ENCODE data around the gene NEU1. TPM values are rescaled to one million over a fixed set of nuclear protein-coding genes. Genes with fewer than 3 reads are reported as not detected.
A peak's percentile ranks its signal among the peaks of the same experiment; 100 is the strongest.
"Not testable (repeated sequence)": the region's sequence is repeated elsewhere in the genome, so short reads cannot be mapped to it uniquely, and the experiment has no call there.

NEU1 gene
- polyA plus RNA-seq, 1 donor = 174 TPM

DNA sequence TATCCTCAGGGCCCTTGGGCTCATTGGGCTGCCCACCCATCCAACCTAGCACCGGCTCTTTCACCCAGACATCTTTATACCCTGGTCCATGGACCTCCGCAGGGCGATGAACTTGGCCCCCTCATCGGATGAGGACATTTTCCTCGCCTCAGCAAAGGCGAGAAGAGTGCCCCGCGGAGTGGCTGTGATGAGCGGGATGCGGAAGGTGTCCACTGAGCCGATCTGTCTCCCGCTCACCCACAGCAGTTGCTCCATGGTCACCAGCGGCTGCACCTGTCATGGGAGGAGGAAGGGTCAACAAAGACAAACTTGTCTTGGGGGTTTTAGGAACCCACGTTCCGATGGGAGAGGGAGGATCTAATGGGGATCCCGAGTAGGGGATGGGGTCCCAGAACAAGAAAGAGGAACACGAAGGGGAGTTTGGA is 690 bp downstream of the NEU1 start:
- H3K36me3 ChIP-seq (ENCODE audit: control insufficient read depth, insufficient read depth, low read length) = peaks cover 59% of the 10 kb centered on the region
- peak in 1 of 2 donors; percentile 25 for DNase-seq
- H3K4me1 ChIP-seq (ENCODE audit: control insufficient read depth, insufficient read depth, low read length) = peaks cover 15% of the 10 kb centered on the region
- H3K9me3 ChIP-seq (ENCODE audit: control insufficient read depth, low read depth, low read length) = no peaks in the 10 kb centered on the region
- no peaks in the 10 kb centered on the region for H3K27me3 ChIP-seq (ENCODE audit: control insufficient read depth, insufficient read depth, low read length)
- WGBS (ENCODE audit: insufficient coverage, low lambda C conversion rate) = no CpG with 5 or more reads among the region's 17 CpGs
- H3K4me3 ChIP-seq (ENCODE audit: low read length) = peak overlapping the region; percentile 79
- H3K27ac ChIP-seq (ENCODE audit: low read length) = peak overlapping the region; percentile 63

DNA sequence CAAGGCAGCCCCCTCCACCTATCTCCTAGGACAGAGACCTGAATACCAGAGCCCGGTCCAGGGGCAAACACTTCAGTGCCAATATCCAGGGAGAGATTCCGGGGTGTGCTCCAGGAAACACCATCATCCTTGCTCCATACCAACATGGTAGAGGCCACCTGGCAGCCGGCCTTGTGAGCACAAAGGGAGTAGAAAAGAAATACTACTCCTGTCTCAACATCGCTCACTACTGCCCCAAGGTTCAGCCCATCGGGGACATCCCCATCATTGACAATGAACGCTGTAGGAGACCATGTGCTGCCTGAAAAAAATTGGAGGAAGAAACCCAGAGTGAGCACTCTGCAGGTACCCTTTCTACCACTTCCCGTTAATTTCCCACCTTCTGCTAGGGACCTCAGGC is 1.5 kb downstream of the NEU1 start:
- Histone ChIP-seq H3K4me3 (ENCODE audit: low read length) (peak overlapping the region; percentile 79), H3K27ac (ENCODE audit: low read length) (no peak overlapping the region), H3K4me1 (ENCODE audit: control insufficient read depth, insufficient read depth, low read length) (peaks cover 15% of the 10 kb centered on the region), H3K27me3 (ENCODE audit: control insufficient read depth, insufficient read depth, low read length) (no peaks in the 10 kb centered on the region), H3K9me3 (ENCODE audit: control insufficient read depth, low read depth, low read length) (no peaks in the 10 kb centered on the region), H3K36me3 (ENCODE audit: control insufficient read depth, insufficient read depth, low read length) (peaks cover 60% of the 10 kb centered on the region)
- no peak for DNase-seq
- WGBS (ENCODE audit: insufficient coverage, low lambda C conversion rate) = no CpG with 5 or more reads among the region's 7 CpGs

DNA sequence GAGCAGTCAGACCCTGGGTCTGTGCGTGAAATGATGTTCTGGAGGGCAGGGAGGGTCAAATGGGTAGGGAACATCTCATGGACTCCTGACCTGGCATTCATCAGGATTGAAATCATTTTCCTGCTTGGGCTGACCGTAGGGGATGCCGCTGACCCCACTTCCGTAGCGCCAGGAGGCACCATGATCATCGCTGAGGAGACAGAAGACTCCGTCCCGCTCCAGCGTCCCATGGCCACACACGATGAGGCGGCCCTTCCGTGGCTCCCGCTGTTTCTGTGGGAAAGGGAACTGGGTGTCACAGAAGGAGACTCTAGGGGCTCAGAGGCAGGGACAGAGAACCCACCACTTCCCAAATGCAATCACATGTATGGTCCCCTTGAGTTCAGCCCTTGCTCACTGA is 2.3 kb downstream of the NEU1 start:
- Histone ChIP-seq H3K9me3 (ENCODE audit: control insufficient read depth, low read depth, low read length) (peaks cover 3% of the 10 kb centered on the region), H3K4me1 (ENCODE audit: control insufficient read depth, insufficient read depth, low read length) (peaks cover 15% of the 10 kb centered on the region), H3K27me3 (ENCODE audit: control insufficient read depth, insufficient read depth, low read length) (no peaks in the 10 kb centered on the region), H3K4me3 (ENCODE audit: low read length) (no peak overlapping the region), H3K36me3 (ENCODE audit: control insufficient read depth, insufficient read depth, low read length) (peaks cover 55% of the 10 kb centered on the region), H3K27ac (ENCODE audit: low read length) (no peak overlapping the region)
- DNase-seq = no peak
- no CpG with 5 or more reads among the region's 13 CpGs for WGBS (ENCODE audit: insufficient coverage, low lambda C conversion rate)

DNA sequence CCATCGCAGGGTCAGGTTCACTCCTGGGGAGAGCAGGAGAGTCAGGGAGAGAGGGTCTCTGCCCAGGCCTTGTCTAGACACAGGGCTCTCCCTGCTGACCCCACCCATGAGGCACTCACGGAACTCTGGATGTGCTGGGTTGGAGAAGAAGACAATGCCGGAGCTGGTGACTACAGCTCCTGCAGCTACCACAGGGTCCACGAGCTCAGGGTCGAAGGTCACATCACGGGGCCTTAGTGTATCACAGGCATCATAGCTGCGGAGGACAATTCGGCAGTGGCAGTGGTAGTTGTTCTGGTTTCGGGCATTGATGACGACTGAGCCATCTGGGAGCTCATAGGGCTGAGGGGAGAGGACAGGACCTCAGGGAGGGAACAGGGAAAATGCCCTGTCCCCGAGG is 2.7 kb downstream of the NEU1 start:
- WGBS (ENCODE audit: insufficient coverage, low lambda C conversion rate) = no CpG with 5 or more reads among the region's 11 CpGs
- H3K4me3 ChIP-seq (ENCODE audit: low read length) = peak overlapping the region; percentile 10
- peaks cover 52% of the 10 kb centered on the region for H3K36me3 ChIP-seq (ENCODE audit: control insufficient read depth, insufficient read depth, low read length)
- no peaks in the 10 kb centered on the region for H3K27me3 ChIP-seq (ENCODE audit: control insufficient read depth, insufficient read depth, low read length)
- no peak overlapping the region for H3K27ac ChIP-seq (ENCODE audit: low read length)
- no peak for DNase-seq
- H3K9me3 ChIP-seq (ENCODE audit: control insufficient read depth, low read depth, low read length) = peaks cover 7% of the 10 kb centered on the region
- H3K4me1 ChIP-seq (ENCODE audit: control insufficient read depth, insufficient read depth, low read length) = peaks cover 15% of the 10 kb centered on the region

DNA sequence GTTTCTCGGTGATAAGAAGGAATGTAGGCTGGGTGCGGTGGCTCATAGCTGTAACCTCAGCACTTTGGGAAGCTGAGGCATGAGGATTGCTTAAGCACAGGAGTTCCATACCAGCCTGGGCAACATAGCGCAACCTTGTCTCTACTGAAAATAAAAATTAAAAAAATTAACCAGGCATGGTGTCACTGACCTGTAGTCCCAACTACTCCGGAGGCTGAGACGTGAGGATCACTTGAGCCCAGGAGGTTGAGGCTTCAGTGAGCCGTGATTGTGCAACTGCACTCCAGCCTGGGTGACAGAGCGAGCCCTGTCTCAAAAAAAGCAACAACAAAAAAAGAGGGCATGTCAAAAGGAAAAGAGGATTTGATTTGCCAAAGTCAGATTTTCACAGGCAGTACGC is 3.9 kb downstream of the NEU1 start:
- peaks cover 14% of the 10 kb centered on the region for H3K4me1 ChIP-seq (ENCODE audit: control insufficient read depth, insufficient read depth, low read length)

DNA sequence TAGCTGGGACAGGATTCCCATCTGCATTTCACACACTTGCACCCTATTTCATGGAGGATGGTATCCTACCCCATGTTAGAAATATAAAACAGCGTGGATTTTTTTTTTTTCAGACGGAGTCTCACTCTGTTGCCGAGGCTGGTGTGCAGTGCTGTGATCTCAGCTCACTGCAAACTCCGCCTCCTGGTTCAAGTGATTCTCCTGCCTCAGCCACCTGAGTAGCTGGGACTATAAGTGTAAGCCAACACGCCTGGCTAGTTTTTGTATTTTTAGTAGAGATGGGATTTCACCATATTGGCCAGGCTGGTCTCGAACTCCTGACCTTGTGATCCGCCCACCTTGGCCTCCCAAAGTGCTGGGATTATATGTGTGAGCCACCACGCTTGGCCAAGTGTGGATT is 4.8 kb downstream of the NEU1 start:
- peaks cover 45% of the 10 kb centered on the region for H3K36me3 ChIP-seq (ENCODE audit: control insufficient read depth, insufficient read depth, low read length)
- not testable (repeated sequence) for H3K27ac ChIP-seq (ENCODE audit: low read length); DNase-seq; H3K4me1 ChIP-seq (ENCODE audit: control insufficient read depth, insufficient read depth, low read length); H3K4me3 ChIP-seq (ENCODE audit: low read length); H3K27me3 ChIP-seq (ENCODE audit: control insufficient read depth, insufficient read depth, low read length); H3K9me3 ChIP-seq (ENCODE audit: control insufficient read depth, low read depth, low read length)
- WGBS (ENCODE audit: insufficient coverage, low lambda C conversion rate) = 85% methylated on average over 4 of the region's 8 CpGs

More for the DNA sequence above, 3.9 kb downstream of the NEU1 start:
- H3K36me3 ChIP-seq (ENCODE audit: control insufficient read depth, insufficient read depth, low read length) = peaks cover 45% of the 10 kb centered on the region
- no peaks in the 10 kb centered on the region for H3K27me3 ChIP-seq (ENCODE audit: control insufficient read depth, insufficient read depth, low read length)
- no peak overlapping the region for H3K27ac ChIP-seq (ENCODE audit: low read length)
- peaks cover 7% of the 10 kb centered on the region for H3K9me3 ChIP-seq (ENCODE audit: control insufficient read depth, low read depth, low read length)
- H3K4me3 ChIP-seq (ENCODE audit: low read length) = no peak overlapping the region
- no CpG with 5 or more reads among the region's 8 CpGs for WGBS (ENCODE audit: insufficient coverage, low lambda C conversion rate)
- DNase-seq = no peak

DNA sequence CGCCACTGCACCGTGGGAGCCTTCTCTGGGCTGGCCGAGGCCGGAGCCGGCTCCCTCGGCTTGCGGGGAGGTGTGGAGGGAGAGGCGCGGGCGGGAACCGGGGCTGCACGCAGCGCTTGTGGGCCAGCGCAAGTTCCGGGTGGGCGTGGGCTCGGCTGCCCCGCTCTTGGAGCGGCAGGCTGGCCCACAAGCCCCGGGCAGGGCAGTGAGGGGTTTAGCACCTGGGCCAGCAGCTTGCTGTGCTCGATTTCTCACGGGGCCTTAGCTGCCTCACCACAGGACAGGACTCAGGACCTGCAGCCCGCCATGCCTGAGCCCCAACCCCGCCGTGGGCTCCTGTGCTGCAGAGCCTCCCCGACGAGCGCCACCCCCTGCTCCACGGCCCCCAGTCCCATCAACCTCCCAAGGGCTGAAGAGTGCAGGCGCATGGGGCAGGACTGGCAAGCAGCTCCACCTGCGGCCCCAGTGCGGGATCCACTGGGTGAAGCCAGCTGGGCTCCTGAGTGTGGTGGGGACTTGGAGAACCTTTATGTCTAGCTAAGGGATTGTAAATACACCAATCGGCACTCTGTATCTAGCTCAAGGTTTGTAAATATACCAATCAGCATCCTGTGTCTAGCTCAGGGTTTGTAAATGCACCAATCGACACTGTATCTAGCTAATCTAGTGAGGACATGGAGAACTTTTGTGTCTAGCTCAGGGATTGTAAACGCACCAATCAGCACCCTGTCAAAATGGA is 10.5 kb downstream of the NEU1 start:
- H3K36me3 ChIP-seq (ENCODE audit: control insufficient read depth, insufficient read depth, low read length); H3K4me3 ChIP-seq (ENCODE audit: low read length); DNase-seq; H3K27me3 ChIP-seq (ENCODE audit: control insufficient read depth, insufficient read depth, low read length): not testable (repeated sequence)
- WGBS (ENCODE audit: insufficient coverage, low lambda C conversion rate) = no CpG with 5 or more reads among the region's 35 CpGs
- H3K27ac ChIP-seq (ENCODE audit: low read length) = peak overlapping the region; percentile 47
- peaks cover 15% of the 10 kb centered on the region for H3K9me3 ChIP-seq (ENCODE audit: control insufficient read depth, low read depth, low read length)
- H3K4me1 ChIP-seq (ENCODE audit: control insufficient read depth, insufficient read depth, low read length) = peaks cover 14% of the 10 kb centered on the region

DNA sequence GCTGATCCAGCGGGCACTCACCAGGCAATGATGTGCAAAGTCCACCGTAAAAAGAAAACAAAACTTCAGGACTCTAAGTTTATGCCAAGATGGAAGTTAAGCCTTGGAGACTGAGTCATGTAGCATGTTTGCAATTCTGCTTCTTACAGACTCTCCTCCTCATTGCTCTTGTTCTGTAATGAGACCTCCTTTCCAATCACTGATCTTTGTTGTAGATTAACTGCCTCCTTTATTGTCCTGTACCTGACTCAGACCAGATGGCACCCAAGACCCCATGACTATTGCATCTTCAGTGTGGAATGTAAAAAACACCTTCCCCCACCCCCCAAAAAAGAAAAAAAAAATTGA is 11.2 kb downstream of the NEU1 start:
- Histone ChIP-seq H3K4me1 (ENCODE audit: control insufficient read depth, insufficient read depth, low read length) (peaks cover 18% of the 10 kb centered on the region), H3K36me3 (ENCODE audit: control insufficient read depth, insufficient read depth, low read length) (peaks cover 3% of the 10 kb centered on the region), H3K27me3 (ENCODE audit: control insufficient read depth, insufficient read depth, low read length) (no peaks in the 10 kb centered on the region), H3K4me3 (ENCODE audit: low read length) (no peak overlapping the region), H3K9me3 (ENCODE audit: control insufficient read depth, low read depth, low read length) (peaks cover 15% of the 10 kb centered on the region), H3K27ac (ENCODE audit: low read length) (peak overlapping the region; percentile 86)
- DNase-seq = no peak
- WGBS (ENCODE audit: insufficient coverage, low lambda C conversion rate) = no CpG with 5 or more reads among the region's 2 CpGs

DNA sequence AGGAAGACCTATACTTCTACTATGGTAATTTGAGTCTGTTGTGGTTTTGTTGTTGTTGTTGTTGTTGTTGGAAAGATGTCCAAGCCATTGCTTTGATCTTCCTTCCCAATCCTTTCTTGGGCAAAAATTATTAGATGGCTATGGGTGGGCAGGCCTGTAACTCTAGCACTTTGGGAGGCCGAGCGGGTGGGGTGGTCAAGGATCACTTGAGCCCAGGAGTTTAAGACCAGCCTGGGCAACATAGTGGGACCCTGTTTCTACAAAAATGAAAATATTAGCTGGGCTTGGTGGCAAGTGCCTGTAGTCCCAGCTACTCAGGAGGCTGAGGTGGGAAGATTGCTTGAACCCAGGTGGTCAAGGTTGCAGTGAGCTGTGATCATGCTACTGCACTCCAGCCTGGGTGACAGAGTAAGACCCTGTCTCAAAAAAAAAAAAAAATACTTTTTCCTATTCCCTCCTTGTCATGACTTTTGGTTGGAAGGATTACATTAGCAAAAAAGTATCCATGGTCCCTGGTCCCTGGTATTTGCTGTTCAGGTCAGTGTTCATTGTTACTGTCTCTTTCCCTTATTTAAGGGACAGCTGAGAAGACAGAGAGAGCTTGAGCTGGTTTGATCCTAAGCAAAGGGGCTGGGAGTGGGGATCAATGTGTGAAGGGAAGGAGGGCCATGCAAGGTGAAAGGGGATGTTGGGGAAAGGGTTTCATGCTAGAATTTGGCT is 11.7 kb downstream of the NEU1 start:
- H3K36me3 ChIP-seq (ENCODE audit: control insufficient read depth, insufficient read depth, low read length) = peaks cover 3% of the 10 kb centered on the region
- no peak overlapping the region for H3K4me3 ChIP-seq (ENCODE audit: low read length)
- peak overlapping the region; percentile 86 for H3K27ac ChIP-seq (ENCODE audit: low read length)
- no peak for DNase-seq
- H3K27me3 ChIP-seq (ENCODE audit: control insufficient read depth, insufficient read depth, low read length) = no peaks in the 10 kb centered on the region
- H3K9me3 ChIP-seq (ENCODE audit: control insufficient read depth, low read depth, low read length) = peaks cover 15% of the 10 kb centered on the region
- no CpG with 5 or more reads among the region's 2 CpGs for WGBS (ENCODE audit: insufficient coverage, low lambda C conversion rate)
- peaks cover 18% of the 10 kb centered on the region for H3K4me1 ChIP-seq (ENCODE audit: control insufficient read depth, insufficient read depth, low read length)

DNA sequence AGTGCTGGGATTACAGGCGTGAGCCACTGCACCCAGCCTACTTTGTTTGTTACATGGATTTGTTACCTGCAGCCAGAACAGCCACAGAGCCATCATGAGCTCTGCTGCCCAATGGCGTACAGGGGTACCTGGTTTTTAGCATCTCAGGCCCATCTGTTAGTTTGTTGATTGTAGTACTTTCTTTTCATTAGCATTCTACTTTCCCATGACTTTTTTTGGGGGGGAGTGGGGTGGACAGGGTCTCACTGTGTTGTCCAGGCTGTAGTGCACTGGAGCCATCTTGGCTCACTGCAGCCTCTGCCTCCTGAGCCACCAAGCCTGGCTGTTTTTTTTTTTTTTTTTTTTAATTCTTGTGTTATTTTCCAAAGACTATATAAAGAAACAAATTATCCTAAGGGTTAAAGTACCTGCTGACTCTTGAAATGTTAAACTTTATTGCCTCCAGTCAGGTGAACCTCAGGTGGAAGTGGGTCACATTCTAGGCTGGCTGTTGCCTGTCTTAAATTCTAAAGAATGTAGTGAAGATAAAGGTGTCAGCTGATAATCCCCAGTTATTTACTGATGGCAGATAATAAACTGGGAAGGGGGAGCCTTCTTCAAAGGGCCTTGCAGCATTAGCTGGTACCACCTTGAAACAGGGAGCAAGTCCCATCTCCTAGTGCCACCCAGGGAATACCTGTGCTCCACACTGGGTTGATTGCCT is 15.2 kb downstream of the NEU1 start:
- peak; percentile 87 to 89 for DNase-seq
- no peaks in the 10 kb centered on the region for H3K36me3 ChIP-seq (ENCODE audit: control insufficient read depth, insufficient read depth, low read length)
- peak overlapping the region; percentile 72 for H3K27ac ChIP-seq (ENCODE audit: low read length)
- H3K4me1 ChIP-seq (ENCODE audit: control insufficient read depth, insufficient read depth, low read length) = peaks cover 18% of the 10 kb centered on the region
- H3K4me3 ChIP-seq (ENCODE audit: low read length) = no peak overlapping the region
- no peaks in the 10 kb centered on the region for H3K27me3 ChIP-seq (ENCODE audit: control insufficient read depth, insufficient read depth, low read length)
- H3K9me3 ChIP-seq (ENCODE audit: control insufficient read depth, low read depth, low read length) = peaks cover 8% of the 10 kb centered on the region
- no CpG with 5 or more reads among the region's 2 CpGs for WGBS (ENCODE audit: insufficient coverage, low lambda C conversion rate)

Data from large intestine (tissue), 3 donors.